Testis (tissue), 3 donors: Measurements from ENCODE around the gene TECTB. TPM values are rescaled to one million over a fixed set of nuclear protein-coding genes. Genes with fewer than 3 reads are reported as not detected.

ENCODE experiments used
- DNase-seq: peaks from one replicate; pipeline ENCODE4 v3.0.0-alpha.2; 2019
- H3K27ac ChIP-seq, 2 donors: fragments of 200-600 bp; sonication (generic); one replicate each; pipeline ENCODE4 v1.5.1; 2019
- H3K27me3 ChIP-seq: fragments of 200-600 bp; sonication (generic); one replicate; pipeline ENCODE4 v1.5.1; 2019
- H3K36me3 ChIP-seq: fragments of 200-600 bp; sonication (generic); one replicate; pipeline ENCODE4 v1.5.1; 2017; ENCODE audit warnings: low read depth; ENCODE audit errors: missing control alignments
- H3K4me1 ChIP-seq: fragments of 200-600 bp; sonication (generic); one replicate; pipeline ENCODE4 v1.5.1; 2019
- H3K4me3 ChIP-seq, 2 donors: fragments of 200-600 bp; sonication (generic); one replicate each; pipeline ENCODE4 v1.5.1; 2017 to 2019
- H3K9me3 ChIP-seq: fragments of 200-600 bp; sonication (generic); one replicate; pipeline ENCODE4 v1.5.1; 2017
- POLR2A ChIP-seq: fragments of 450-650 bp; IDR thresholded peaks from one replicate; pipeline ENCODE4 v1.6.1; 2017; ENCODE audit warnings: antibody characterized with exemption, mild to moderate bottlenecking, moderate library complexity
- WGBS, 2 donors: methylation state at CpG; one replicate each; pipeline ENCODE4 v1.1.5; 2018; 5-methylcytosine and 5-hydroxymethylcytosine counted together
- intact Hi-C: fragments of 100-400 bp; cut with DNase I; formaldehyde crosslinking; loops from one replicate; pipeline ENCODE4 v1.15.1; 2023; ENCODE audit warnings: low total_unique reads
- polyA plus RNA-seq: library from polyadenylated mRNA; stranded (reverse); fragments of 350-450 nt; fragmentation: Illumina TruSeq; extraction: RNeasy Lipid Tissue Mini Kit (QIAGEN cat#74804); gene quantifications from one replicate; pipeline ENCODE4 v1.2.3, GENCODE V29; 2014; ENCODE audit warnings: low read depth, low replicate concordance; ENCODE audit not compliant: insufficient read depth
- total RNA-seq, 2 donors: library from RNA; depleted of rRNA; stranded (reverse); fragments of >200 nt; gene quantifications; one replicate each; pipeline ENCODE4 v1.2.3, GENCODE V29; 2016
- TF ChIP-seq, protein P1 (sequence below), 3 experiments: fragments of 450-650 bp in 2 of 3; fragments of 200-600 bp in 1 of 3; sonication (generic) in 1 of 3; IDR thresholded peaks; one replicate each; pipeline ENCODE4 v1.5.1; 2016 to 2019; ENCODE audit warnings: antibody characterized with exemption in 3 of 3, mild to moderate bottlenecking in 2 of 3, moderate library complexity in 1 of 3

Gene TECTB
- total and polyA plus RNA-seq, 3 donors from 2014 or later, result 0.06 to 0.17 TPM; not detected in 1

- H3K27me3 ChIP-seq, result no peaks in the 10 kb centered on the region
- H3K9me3 ChIP-seq, result no peaks in the 10 kb centered on the region
- H3K27ac ChIP-seq, result no peak overlapping the region
- H3K36me3 ChIP-seq, result no peaks in the 10 kb centered on the region
- intact Hi-C loops, result no loop called here
- TF ChIP-seq POLR2A, result no peak
- TF ChIP-seq, protein P1, sequence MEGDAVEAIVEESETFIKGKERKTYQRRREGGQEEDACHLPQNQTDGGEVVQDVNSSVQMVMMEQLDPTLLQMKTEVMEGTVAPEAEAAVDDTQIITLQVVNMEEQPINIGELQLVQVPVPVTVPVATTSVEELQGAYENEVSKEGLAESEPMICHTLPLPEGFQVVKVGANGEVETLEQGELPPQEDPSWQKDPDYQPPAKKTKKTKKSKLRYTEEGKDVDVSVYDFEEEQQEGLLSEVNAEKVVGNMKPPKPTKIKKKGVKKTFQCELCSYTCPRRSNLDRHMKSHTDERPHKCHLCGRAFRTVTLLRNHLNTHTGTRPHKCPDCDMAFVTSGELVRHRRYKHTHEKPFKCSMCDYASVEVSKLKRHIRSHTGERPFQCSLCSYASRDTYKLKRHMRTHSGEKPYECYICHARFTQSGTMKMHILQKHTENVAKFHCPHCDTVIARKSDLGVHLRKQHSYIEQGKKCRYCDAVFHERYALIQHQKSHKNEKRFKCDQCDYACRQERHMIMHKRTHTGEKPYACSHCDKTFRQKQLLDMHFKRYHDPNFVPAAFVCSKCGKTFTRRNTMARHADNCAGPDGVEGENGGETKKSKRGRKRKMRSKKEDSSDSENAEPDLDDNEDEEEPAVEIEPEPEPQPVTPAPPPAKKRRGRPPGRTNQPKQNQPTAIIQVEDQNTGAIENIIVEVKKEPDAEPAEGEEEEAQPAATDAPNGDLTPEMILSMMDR (IDR thresholded peaks at IDR 0.05), result no peak
- H3K4me1 ChIP-seq, result no peaks in the 10 kb centered on the region
- no peak overlapping the region for H3K4me3 ChIP-seq
- 65 to 81% methylated on average over 2 of the region's 2 CpGs for WGBS, 2 donors
- no peak for DNase-seq
Measured at GRCh38 chr10:112278871-112279270, 4.3 kb upstream of the TECTB start.

DNA sequence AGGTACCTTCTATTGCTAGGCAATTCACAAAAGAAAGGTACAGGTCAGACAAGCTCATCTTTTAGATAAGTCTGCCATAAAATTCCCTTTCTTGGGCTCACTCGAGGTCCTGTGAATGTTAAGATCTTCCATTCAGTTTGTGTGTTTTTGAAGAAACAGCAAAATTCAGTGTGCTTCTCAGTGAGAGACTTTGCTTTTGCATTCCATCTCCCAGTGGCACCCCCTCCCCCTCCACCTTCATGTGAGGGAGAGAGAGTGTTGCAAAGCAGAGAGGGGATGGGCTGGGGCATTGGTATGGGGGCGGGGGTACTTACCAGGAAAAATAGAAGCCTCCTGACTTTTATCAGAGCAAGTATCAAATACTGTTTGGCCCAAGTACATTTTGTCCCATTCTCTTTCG, 3.8 kb upstream of the TECTB start:
- no peaks in the 10 kb centered on the region for H3K36me3 ChIP-seq
- H3K4me3 ChIP-seq, result no peak overlapping the region
- no peak overlapping the region for H3K27ac ChIP-seq
- H3K9me3 ChIP-seq, result no peaks in the 10 kb centered on the region
- TF ChIP-seq, protein P1 (IDR thresholded peaks at IDR 0.05), result no peak
- TF ChIP-seq POLR2A, result no peak
- no peaks in the 10 kb centered on the region for H3K4me1 ChIP-seq
- intact Hi-C loops, result no loop called here
- H3K27me3 ChIP-seq, result no peaks in the 10 kb centered on the region
- WGBS, 2 donors, result 32 to 42% methylated on average over 3 of the region's 3 CpGs
- no peak for DNase-seq

DNA sequence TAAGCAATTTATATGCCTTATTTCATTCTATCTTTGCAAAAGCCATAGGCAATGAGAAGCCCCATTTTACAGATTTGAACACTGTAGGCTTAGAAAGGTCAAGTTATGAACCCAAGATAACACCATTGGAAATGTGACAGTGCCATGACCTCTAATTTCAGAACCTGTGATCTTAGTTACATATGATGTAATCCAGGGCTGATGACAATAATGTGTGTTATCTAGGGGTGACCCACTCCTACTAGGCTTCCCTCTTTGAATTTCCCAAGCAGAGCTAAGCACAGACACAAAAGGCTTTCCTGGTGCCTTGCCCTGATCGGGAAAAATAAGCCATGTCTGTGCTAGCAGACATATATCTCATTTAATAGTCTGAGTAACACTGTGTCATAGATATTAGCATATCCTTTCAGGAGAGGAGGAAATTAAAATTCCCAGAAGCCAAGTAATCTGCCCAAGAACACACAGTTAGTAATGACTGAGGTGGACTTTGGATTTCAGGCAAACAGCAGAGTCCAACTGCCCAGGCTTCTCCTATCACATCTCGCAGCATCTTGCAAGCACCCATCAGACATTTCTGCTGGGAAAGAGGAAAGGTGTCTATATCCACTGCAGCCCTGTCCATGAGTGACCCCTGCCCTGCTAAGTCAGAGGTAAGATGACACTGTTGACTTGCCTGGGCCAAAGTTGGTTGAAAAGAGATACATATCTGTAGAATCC, 2.8 kb upstream of the TECTB start:
- no peak for DNase-seq
- Histone ChIP-seq H3K27me3 (no peaks in the 10 kb centered on the region), H3K27ac (no peak overlapping the region), H3K9me3 (no peaks in the 10 kb centered on the region), H3K36me3 (no peaks in the 10 kb centered on the region), H3K4me1 (no peaks in the 10 kb centered on the region), H3K4me3 (no peak overlapping the region)
- no peak for TF ChIP-seq POLR2A
- TF ChIP-seq, protein P1 (IDR thresholded peaks at IDR 0.05), result no peak
- WGBS, 2 donors, result 86 to 93% methylated on average over 2 of the region's 2 CpGs
- intact Hi-C loops, result no loop called here

DNA sequence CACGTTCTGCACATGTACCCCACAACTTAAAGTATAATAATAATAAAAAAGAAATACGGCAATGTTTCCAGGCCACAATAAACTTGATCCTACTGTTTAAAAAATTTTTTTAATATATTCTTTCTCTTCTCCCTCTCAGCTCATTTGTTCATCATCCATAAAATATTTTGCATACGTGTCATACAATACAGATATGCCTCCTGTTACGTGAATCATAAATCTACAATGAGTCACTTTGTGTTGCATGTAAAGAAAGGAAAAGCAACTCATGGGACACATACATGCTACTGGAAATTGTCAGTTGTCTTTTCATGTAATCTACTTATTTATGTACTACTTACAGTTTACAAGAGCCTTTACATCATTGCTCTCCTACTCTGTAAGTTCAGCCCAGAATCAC, 1.1 kb upstream of the TECTB start:
- no peaks in the 10 kb centered on the region for H3K4me1 ChIP-seq
- no peaks in the 10 kb centered on the region for H3K9me3 ChIP-seq
- 92% methylated on average over 4 of the region's 4 CpGs for WGBS, 2 donors
- H3K27ac ChIP-seq, result no peak overlapping the region
- intact Hi-C loops, result no loop called here
- no peak for DNase-seq
- H3K36me3 ChIP-seq, result no peaks in the 10 kb centered on the region
- no peak for TF ChIP-seq POLR2A
- TF ChIP-seq, protein P1 (IDR thresholded peaks at IDR 0.05), result no peak
- H3K27me3 ChIP-seq, result no peaks in the 10 kb centered on the region
- no peak overlapping the region for H3K4me3 ChIP-seq
